Measurements from ENCODE around the gene AKR1D1.

DNA sequence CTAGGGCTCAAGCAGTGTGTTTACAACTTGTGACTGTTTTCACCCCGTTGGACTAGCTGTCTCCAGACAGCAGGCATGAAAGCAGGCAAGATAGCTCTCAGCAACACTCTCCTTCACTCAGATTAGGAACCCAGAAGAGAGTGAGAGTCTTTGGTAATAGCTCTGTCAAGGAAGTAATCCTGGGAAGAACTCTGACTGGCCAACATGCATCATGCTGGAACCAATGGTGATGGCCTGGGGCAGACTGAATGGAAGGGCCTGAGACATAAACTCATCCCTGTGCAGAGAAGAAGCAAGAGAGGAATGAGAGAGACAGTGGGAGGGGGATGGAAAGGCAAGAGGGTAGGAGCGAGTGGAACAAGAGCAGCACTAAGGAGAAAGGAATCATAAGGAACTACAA is 48.9 kb downstream of the AKR1D1 start:
- TF ChIP-seq BHLHE40 (IDR thresholded peaks at IDR 0.05; ENCODE audit: borderline replicate concordance), result no peak
- no peak for TF ChIP-seq HDGF (IDR thresholded peaks at IDR 0.05; ENCODE audit: borderline replicate concordance)
